ENCODE results near the gene MAOA. TPM values are rescaled to one million over a fixed set of nuclear protein-coding genes. Genes with fewer than 3 reads are reported as not detected.

The MAOA gene
- total and polyA plus RNA-seq, 2 of the 13 experiments (the other 11 are each of a cell fraction or from before 2014, with no cell fraction given), result 13.4 to 14.7 TPM

- TF ChIP-seq FOXJ3 (CRISPR knock-in tag; IDR thresholded peaks at IDR 0.05; ENCODE audit: borderline replicate concordance), result no peak
- no peak for TF ChIP-seq SNAPC4 (CRISPR knock-in tag; IDR thresholded peaks at IDR 0.05)
- no peak for TF ChIP-seq HIC2 (CRISPR knock-in tag; IDR thresholded peaks at IDR 0.05; ENCODE audit: low read depth)
Measured at GRCh38 chrX:43735534-43735933, 79.4 kb downstream of the MAOA start (continued).

GRCh38 chrX:43735957-43736356 lies 79.9 kb downstream of the MAOA start:
- POLR2A ChIA-PET, result no interaction called here
- intact Hi-C loops (cut with micrococcal nuclease; ENCODE audit: unreplicated experiment) (no loop called here), in situ Hi-C loops (cut with HindIII; ENCODE audit: extremely low pct_ligation_motif_present, low pct_unique_long_range_greater_than_20kb) (no loop called here)
- Histone ChIP-seq H3K36me3 (replicated peaks in 1 of 2; ENCODE audit: control insufficient read depth in 1 of 2, insufficient read depth in 2 of 2, low read length in 2 of 2) (peaks cover 3% of the 10 kb centered on the region in 2 experiments; a peak in 2 of 5 replicates), H3K9ac (ENCODE audit: insufficient read depth, low read depth, low read length) (no peak overlapping the region), H3K4me2 (ENCODE audit: low read depth, low read length) (no peak overlapping the region), H3K9me3 (ENCODE audit: low read length) (no peaks in the 10 kb centered on the region), H3K79me2 (ENCODE audit: insufficient read depth, low read length) (no peaks in the 10 kb centered on the region), H3K27ac (ENCODE audit: extremely low read length, insufficient read depth, low read length) (no peak overlapping the region), H4K20me1 (ENCODE audit: insufficient read depth, low read length) (no peaks in the 10 kb centered on the region), H3K4me3 (replicated peaks in 1 of 3; ENCODE audit: insufficient read depth in 1 of 3, low read depth in 2 of 3, low read length in 3 of 3) (no peak overlapping the region), H3K4me1 (ENCODE audit: insufficient read depth, low read length) (no peaks in the 10 kb centered on the region), H2AFZ (ENCODE audit: low read length) (no peak overlapping the region), H3K27me3 (ENCODE audit: control insufficient read depth in 1 of 2, insufficient read depth in 2 of 2, low read length in 2 of 2) (no peaks in the 10 kb centered on the region)
- ATAC-seq (no peak), DNase-seq (ENCODE audit: low spot score) (no peak), FAIRE-seq (no peak)
- TF ChIP-seq KLF6 (CRISPR knock-in tag; IDR thresholded peaks at IDR 0.05) (no peak), ZKSCAN5 (CRISPR knock-in tag; IDR thresholded peaks at IDR 0.05) (no peak), ZNF777 (CRISPR knock-in tag; IDR thresholded peaks at IDR 0.05) (no peak), ZNF761 (CRISPR knock-in tag; conservative IDR thresholded peaks at IDR 0.05) (no peak), TCF12 (IDR thresholded peaks at IDR 0.05) (no peak), TCF12 (CRISPR knock-in tag; IDR thresholded peaks at IDR 0.05) (no peak)
- BruUV-seq (replicated peaks), result no TSS peak
- CTCF ChIA-PET (ENCODE audit: low intra/inter-chr PET ratio, low total read pairs), result no interaction called here
- WGBS (ENCODE audit: low lambda C conversion rate), result 97% methylated on average over 3 of the region's 3 CpGs
